Mammary epithelial cell (primary cell): Measurements from ENCODE around the gene LMBR1.

Source experiments
- EZH2 ChIP-seq: IDR thresholded peaks from 2 replicates; pipeline ENCODE4 v1.6.1; 2012; ENCODE audit warnings: low read length, inconsistent platforms, borderline replicate concordance
- TF ChIP-seq, protein P1 (sequence below), 2 donors: IDR thresholded peaks in 1 of 2; conservative IDR thresholded peaks in 1 of 2; 2 replicates each; pipeline ENCODE4 v1.5.1; 2011 to 2012; ENCODE audit warnings: inconsistent platforms in 2 of 2, low read length in 2 of 2, mild to moderate bottlenecking in 2 of 2, control low read depth in 1 of 2, low read depth in 1 of 2; ENCODE audit not compliant: insufficient read depth in 1 of 2; ENCODE audit errors: extremely low read depth in 1 of 2

DNA sequence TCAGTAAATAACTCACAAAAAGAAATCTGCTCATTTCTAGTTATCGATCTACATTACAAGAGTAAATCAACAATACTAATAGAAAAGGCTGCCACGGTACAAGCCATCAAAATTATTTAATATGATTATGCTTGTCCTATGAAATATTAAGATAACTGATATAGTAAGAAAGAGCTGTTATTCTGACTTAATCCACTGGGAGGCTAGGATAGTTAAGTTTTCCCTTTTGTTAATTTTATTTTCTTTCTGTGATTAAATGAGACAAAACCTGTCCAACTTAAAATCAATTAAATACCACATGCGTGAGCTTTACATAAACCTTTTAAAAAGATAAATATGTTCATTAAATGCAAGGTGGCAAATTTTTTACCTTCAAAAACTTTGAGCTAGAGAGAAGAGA is 114.8 kb downstream of the LMBR1 start:
- TF ChIP-seq, protein P1, sequence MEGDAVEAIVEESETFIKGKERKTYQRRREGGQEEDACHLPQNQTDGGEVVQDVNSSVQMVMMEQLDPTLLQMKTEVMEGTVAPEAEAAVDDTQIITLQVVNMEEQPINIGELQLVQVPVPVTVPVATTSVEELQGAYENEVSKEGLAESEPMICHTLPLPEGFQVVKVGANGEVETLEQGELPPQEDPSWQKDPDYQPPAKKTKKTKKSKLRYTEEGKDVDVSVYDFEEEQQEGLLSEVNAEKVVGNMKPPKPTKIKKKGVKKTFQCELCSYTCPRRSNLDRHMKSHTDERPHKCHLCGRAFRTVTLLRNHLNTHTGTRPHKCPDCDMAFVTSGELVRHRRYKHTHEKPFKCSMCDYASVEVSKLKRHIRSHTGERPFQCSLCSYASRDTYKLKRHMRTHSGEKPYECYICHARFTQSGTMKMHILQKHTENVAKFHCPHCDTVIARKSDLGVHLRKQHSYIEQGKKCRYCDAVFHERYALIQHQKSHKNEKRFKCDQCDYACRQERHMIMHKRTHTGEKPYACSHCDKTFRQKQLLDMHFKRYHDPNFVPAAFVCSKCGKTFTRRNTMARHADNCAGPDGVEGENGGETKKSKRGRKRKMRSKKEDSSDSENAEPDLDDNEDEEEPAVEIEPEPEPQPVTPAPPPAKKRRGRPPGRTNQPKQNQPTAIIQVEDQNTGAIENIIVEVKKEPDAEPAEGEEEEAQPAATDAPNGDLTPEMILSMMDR (conservative IDR thresholded peaks at IDR 0.05 in 1 of 2, IDR thresholded peaks at IDR 0.05 in 1 of 2; ENCODE audit: extremely low read depth in 1 of 2, insufficient read depth in 1 of 2, low read depth in 1 of 2, low read length in 2 of 2) = peak in 1 of 2 donors; percentile 14
- TF ChIP-seq EZH2 = no peak
